Body of pancreas (tissue), 4 donors: ENCODE results near the gene ARPC2. TPM values are rescaled to one million over a fixed set of nuclear protein-coding genes. Genes with fewer than 3 reads are reported as not detected.
A peak's percentile ranks its signal among the peaks of the same experiment; 100 is the strongest.

ENCODE experiments used
- ATAC-seq: fragments of 150-250 bp; one replicate; pipeline ENCODE4 v1.9.1; 2016
- DNase-seq, 4 donors: peaks; one replicate each; pipeline ENCODE4 v3.0.0-alpha.2; 2019
- H3K27ac ChIP-seq, 4 donors: fragments of 200-600 bp; sonication (generic); 1 replicate in 3 of 4; 2 replicates in 1 of 4; pipeline versions ENCODE4 v1.5.1 to v1.6.1; 2016 to 2019; ENCODE audit warnings: mild to moderate bottlenecking in 1 of 4, mixed read lengths in 1 of 4, moderate library complexity in 1 of 4
- H3K27me3 ChIP-seq, 2 donors: fragments of 200-600 bp; sonication (generic); one replicate each; pipeline ENCODE4 v1.6.0; 2016; ENCODE audit warnings: mild to moderate bottlenecking in 1 of 2
- H3K36me3 ChIP-seq, 2 donors: fragments of 200-600 bp; sonication (generic); replicated peaks in 1 of 2; 2 replicates each; pipeline ENCODE4 v1.5.1; 2016; ENCODE audit warnings: low read depth in 2 of 2; ENCODE audit not compliant: insufficient read depth in 1 of 2
- H3K4me1 ChIP-seq: fragments of 200-600 bp; sonication (generic); one replicate; pipeline ENCODE4 v1.6.0; 2016
- H3K4me3 ChIP-seq, 2 donors: fragments of 200-600 bp; sonication (generic); 1 replicate in 1 of 2; 2 replicates in 1 of 2; pipeline ENCODE4 v1.5.1; 2016 to 2019
- H3K9me3 ChIP-seq, 3 donors: fragments of 200-600 bp; sonication (generic); 1 replicate in 2 of 3; 2 replicates in 1 of 3; pipeline ENCODE4 v1.5.1; 2016
- POLR2A ChIP-seq, 3 donors: fragments of 450-650 bp; IDR thresholded peaks; one replicate each; pipeline ENCODE4 v1.6.1; 2016; ENCODE audit warnings: antibody characterized with exemption in 3 of 3, mild to moderate bottlenecking in 2 of 3
- WGBS, 2 donors: methylation state at CpG; one replicate each; pipeline ENCODE4 v1.1.5; 2017; 5-methylcytosine and 5-hydroxymethylcytosine counted together
- intact Hi-C: fragments of 100-400 bp; cut with DNase I; formaldehyde crosslinking; loops from one replicate; pipeline ENCODE4 v1.15.1; 2023
- total RNA-seq, 2 donors: library from RNA; depleted of rRNA; stranded (reverse); fragments of >200 nt; gene quantifications; one replicate each; pipeline ENCODE4 v1.1.0, GENCODE V29; 2016
- TF ChIP-seq, protein P1 (sequence below), 7 experiments: fragments of 450-650 bp in 4 of 7; fragments of 200-600 bp in 3 of 7; sonication (generic) in 3 of 7; IDR thresholded peaks; one replicate each; pipeline ENCODE4 v1.5.1; 2016 to 2019; ENCODE audit warnings: antibody characterized with exemption in 7 of 7

ARPC2 gene
- total RNA-seq, 2 donors from 2014 or later = 68.6 to 96.2 TPM

DNA sequence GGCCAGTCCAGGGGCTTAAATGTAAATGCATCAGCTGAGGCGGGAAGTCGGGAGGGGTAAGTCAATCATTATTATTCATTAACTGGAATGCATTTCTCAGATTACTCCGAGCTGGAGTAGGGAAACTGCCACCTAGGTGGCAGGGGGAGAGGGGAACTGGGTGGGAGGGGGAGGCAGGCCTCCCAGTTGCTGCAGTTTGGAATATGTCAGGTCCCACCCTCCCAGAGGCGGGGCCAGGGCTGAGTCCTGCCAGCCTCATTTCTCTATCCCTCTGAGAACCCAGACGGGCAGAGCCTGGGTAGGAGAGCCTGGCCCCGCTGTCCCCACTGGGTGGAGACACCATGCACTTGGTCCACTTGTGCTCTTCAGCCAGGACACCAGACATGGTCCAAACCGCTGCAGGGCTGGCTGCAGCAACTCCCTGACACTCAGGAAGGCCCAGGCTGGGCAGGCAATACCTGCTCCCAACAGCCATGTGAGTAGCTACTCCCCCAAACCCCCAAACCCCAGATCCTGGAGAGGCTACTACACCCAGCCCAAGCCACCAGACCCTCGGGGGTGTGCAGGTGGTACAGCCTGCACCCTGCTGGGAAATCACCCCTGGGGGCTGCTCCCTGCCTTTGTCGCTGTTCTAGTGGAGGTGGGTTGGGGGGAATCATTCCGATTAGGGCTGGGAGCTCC, 43.9 kb downstream of the ARPC2 start, which contains the start of gene GPBAR1:
Gene GPBAR1 (plus strand): TSS at position 274 of the 681 bp plus-strand sequence. CDS start 1,710 bp downstream, outside the sequence.
- WGBS, 2 donors = 44 to 53% methylated on average over 5 to 10 of the region's 10 CpGs
- H3K36me3 ChIP-seq = peaks cover 0 to 6% of the 10 kb centered on the region in 2 donors
- peak within 1 kb of the TSS; percentile 23 to 66 (median 52) for H3K27ac ChIP-seq
- H3K9me3 ChIP-seq = no peaks in the 10 kb centered on the region
- H3K27me3 ChIP-seq = no peaks in the 10 kb centered on the region
- TF ChIP-seq POLR2A (IDR thresholded peaks at IDR 0.05) = peak in 1 of 3 donors; percentile 20
- TF ChIP-seq, protein P1, sequence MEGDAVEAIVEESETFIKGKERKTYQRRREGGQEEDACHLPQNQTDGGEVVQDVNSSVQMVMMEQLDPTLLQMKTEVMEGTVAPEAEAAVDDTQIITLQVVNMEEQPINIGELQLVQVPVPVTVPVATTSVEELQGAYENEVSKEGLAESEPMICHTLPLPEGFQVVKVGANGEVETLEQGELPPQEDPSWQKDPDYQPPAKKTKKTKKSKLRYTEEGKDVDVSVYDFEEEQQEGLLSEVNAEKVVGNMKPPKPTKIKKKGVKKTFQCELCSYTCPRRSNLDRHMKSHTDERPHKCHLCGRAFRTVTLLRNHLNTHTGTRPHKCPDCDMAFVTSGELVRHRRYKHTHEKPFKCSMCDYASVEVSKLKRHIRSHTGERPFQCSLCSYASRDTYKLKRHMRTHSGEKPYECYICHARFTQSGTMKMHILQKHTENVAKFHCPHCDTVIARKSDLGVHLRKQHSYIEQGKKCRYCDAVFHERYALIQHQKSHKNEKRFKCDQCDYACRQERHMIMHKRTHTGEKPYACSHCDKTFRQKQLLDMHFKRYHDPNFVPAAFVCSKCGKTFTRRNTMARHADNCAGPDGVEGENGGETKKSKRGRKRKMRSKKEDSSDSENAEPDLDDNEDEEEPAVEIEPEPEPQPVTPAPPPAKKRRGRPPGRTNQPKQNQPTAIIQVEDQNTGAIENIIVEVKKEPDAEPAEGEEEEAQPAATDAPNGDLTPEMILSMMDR (IDR thresholded peaks at IDR 0.05) = peak in 1 of 7 experiments; percentile 18
- H3K4me3 ChIP-seq = no peak within 1 kb of the TSS
- intact Hi-C loops = loop anchor here (10.0 kb wide), 1 partner anchor 394 kb away; the partner anchor contains the start of genes BCS1L and ZNF142
- ATAC-seq (peak; percentile 55), DNase-seq (peak; percentile 46 to 66 (median 60))
- H3K4me1 ChIP-seq = peaks cover 46% of the 10 kb centered on the region

DNA sequence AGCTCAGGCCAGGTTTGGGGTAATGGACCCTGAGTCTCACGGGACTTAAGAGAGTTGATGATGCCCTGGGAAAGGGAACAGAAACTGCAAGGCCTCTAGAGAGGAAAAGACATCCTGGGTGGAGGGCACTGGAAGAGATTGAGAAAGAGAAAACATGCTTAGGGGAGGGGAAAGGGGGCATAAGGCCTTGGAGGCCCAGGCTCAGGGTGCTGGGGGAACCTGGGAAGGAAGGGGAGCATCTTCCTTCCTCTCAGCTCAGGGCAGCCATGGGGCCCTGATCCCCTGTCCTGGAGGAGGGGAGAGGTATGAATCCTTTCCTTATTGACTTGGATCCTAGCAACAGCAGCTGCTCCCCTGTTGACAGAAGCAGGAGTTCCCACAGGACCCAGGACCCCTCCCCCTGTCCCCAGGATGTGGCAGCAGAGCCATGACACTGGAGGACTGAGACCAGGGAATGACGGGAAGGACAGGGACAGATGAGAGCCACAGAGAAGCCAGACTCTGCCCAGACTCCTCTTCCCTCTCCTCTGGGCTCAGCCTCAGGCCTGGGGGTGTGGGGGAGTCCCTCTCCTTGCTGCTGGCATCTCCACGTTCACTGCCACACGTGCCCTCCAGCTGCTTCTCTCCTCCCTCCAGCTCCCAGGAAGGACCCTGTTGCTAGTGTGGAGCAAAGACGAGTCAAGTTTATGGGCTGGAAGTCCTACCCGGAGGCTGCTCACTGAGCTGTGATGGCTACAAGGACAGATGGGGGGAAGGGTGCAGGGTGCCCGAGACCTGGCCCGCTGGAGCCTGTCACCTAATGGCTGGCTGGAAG, 44.6 kb downstream of the ARPC2 start:
- Histone ChIP-seq H3K4me3 (no peak overlapping the region), H3K36me3 (peaks cover 0 to 11% of the 10 kb centered on the region in 2 donors), H3K9me3 (no peaks in the 10 kb centered on the region), H3K4me1 (peaks cover 49% of the 10 kb centered on the region), H3K27ac (peak overlapping the region in 3 of 4 donors; percentile 45 to 66 (median 59)), H3K27me3 (no peaks in the 10 kb centered on the region)
- 61 to 66% methylated on average over 7 to 8 of the region's 8 CpGs for WGBS, 2 donors
- intact Hi-C loops = loop anchor here (10.0 kb wide), 1 partner anchor 393 kb away; the partner anchor contains the start of genes BCS1L and ZNF142
- TF ChIP-seq, protein P1 (IDR thresholded peaks at IDR 0.05) = no peak
- TF ChIP-seq POLR2A (IDR thresholded peaks at IDR 0.05) = no peak
- no peak for ATAC-seq
- peak in 1 of 4 donors; percentile 13 for DNase-seq

GRCh38 chr2:218262237-218262600, 45.2 kb downstream of the ARPC2 start:
- H3K27ac ChIP-seq = peak overlapping the region in 2 of 4 donors; percentile 59 to 66
- peaks cover 0 to 14% of the 10 kb centered on the region in 2 donors for H3K36me3 ChIP-seq
- H3K9me3 ChIP-seq = no peaks in the 10 kb centered on the region
- H3K4me1 ChIP-seq = peaks cover 51% of the 10 kb centered on the region
- TF ChIP-seq, protein P1 (IDR thresholded peaks at IDR 0.05) = no peak
- TF ChIP-seq POLR2A (IDR thresholded peaks at IDR 0.05) = no peak
- ATAC-seq (no peak), DNase-seq (no peak)
- 80 to 90% methylated on average over 5 to 6 of the region's 6 CpGs for WGBS, 2 donors
- intact Hi-C loops = loop anchor here (10.0 kb wide), 1 partner anchor 393 kb away; the partner anchor contains the start of genes BCS1L and ZNF142
- H3K27me3 ChIP-seq = no peaks in the 10 kb centered on the region
- H3K4me3 ChIP-seq = no peak overlapping the region

DNA sequence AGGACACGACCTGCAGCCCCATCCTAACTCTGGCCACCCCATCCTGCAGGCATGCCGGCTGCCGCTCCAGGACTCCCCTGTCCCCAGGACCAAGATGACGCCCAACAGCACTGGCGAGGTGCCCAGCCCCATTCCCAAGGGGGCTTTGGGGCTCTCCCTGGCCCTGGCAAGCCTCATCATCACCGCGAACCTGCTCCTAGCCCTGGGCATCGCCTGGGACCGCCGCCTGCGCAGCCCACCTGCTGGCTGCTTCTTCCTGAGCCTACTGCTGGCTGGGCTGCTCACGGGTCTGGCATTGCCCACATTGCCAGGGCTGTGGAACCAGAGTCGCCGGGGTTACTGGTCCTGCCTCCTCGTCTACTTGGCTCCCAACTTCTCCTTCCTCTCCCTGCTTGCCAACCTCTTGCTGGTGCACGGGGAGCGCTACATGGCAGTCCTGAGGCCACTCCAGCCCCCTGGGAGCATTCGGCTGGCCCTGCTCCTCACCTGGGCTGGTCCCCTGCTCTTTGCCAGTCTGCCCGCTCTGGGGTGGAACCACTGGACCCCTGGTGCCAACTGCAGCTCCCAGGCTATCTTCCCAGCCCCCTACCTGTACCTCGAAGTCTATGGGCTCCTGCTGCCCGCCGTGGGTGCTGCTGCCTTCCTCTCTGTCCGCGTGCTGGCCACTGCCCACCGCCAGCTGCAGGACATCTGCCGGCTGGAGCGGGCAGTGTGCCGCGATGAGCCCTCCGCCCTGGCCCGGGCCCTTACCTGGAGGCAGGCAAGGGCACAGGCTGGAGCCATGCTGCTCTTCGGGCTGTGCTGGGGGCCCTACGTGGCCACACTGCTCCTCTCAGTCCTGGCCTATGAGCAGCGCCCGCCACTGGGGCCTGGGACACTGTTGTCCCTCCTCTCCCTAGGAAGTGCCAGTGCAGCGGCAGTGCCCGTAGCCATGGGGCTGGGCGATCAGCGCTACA, 45.9 kb downstream of the ARPC2 start:
- no peaks in the 10 kb centered on the region for H3K27me3 ChIP-seq
- ATAC-seq = no peak
- no peak overlapping the region for H3K4me3 ChIP-seq
- H3K36me3 ChIP-seq = peaks cover 0 to 14% of the 10 kb centered on the region in 2 donors
- H3K9me3 ChIP-seq = no peaks in the 10 kb centered on the region
- peak in 1 of 4 donors; percentile 24 for DNase-seq
- WGBS, 2 donors = 82 to 87% methylated on average over 19 to 35 of the region's 39 CpGs
- peaks cover 53% of the 10 kb centered on the region for H3K4me1 ChIP-seq
- TF ChIP-seq POLR2A (IDR thresholded peaks at IDR 0.05) = no peak
- TF ChIP-seq, protein P1 (IDR thresholded peaks at IDR 0.05) = no peak
- intact Hi-C loops = loop anchor here (10.0 kb wide), 1 partner anchor 392 kb away; the partner anchor contains the start of genes BCS1L and ZNF142
- no peak overlapping the region for H3K27ac ChIP-seq
